ENCODE results near the gene DMPK. TPM values are rescaled to one million over a fixed set of nuclear protein-coding genes. Genes with fewer than 3 reads are reported as not detected.
"Not testable (repeated sequence)": the region's sequence is repeated elsewhere in the genome, so short reads cannot be mapped to it uniquely, and the experiment has no call there.

The DMPK gene
- polyA plus RNA-seq, 1 donor from 2014 or later: 34.3 TPM

- Histone ChIP-seq H3K9me3 (ENCODE audit: low read length) (no peaks in the 10 kb centered on the region), H3F3A (ENCODE audit: insufficient read depth, low read length, poor library complexity, severe bottlenecking) (no peaks in the 10 kb centered on the region), H3K27me3 (ENCODE audit: insufficient read depth, low read depth, low read length) (no peaks in the 10 kb centered on the region), H3K4me3 (ENCODE audit: low read length) (no peak overlapping the region), H3K79me2 (replicated peaks; ENCODE audit: insufficient read depth, low read length) (no peaks in the 10 kb centered on the region), H3K4me2 (ENCODE audit: low read length) (no peak overlapping the region), H3K9me2 (ENCODE audit: insufficient read depth, low read length) (no peaks in the 10 kb centered on the region), H2AFZ (ENCODE audit: low read depth, low read length) (no peak overlapping the region), H3K9ac (ENCODE audit: low read length) (no peak overlapping the region), H3K36me3 (ENCODE audit: insufficient read depth, low read length) (no peaks in the 10 kb centered on the region), H3K27ac (ENCODE audit: low read length) (no peak overlapping the region), H4K20me1 (ENCODE audit: insufficient read depth) (no peaks in the 10 kb centered on the region)
- TF ChIP-seq POLR2AphosphoS5 (IDR thresholded peaks at IDR 0.05): no peak
- no peak for TF ChIP-seq MXI1 (conservative IDR thresholded peaks at IDR 0.05; ENCODE audit: poor library complexity, severe bottlenecking)
- no peak for TF ChIP-seq SMC3 (conservative IDR thresholded peaks at IDR 0.05; ENCODE audit: poor library complexity)
- TF ChIP-seq EZH2 (IDR thresholded peaks at IDR 0.05; ENCODE audit: borderline replicate concordance, insufficient read depth, low read length, poor library complexity, severe bottlenecking): no peak
- TF ChIP-seq CTCF (IDR thresholded peaks at IDR 0.05; ENCODE audit: poor library complexity, severe bottlenecking): no peak
- TF ChIP-seq EP300 (conservative IDR thresholded peaks at IDR 0.05; ENCODE audit: poor library complexity, severe bottlenecking): no peak
- TF ChIP-seq RAD21 (conservative IDR thresholded peaks at IDR 0.05): no peak
- no peak for TF ChIP-seq REST (IDR thresholded peaks at IDR 0.05; ENCODE audit: borderline replicate concordance)
- TF ChIP-seq TAF1 (IDR thresholded peaks at IDR 0.05; ENCODE audit: low read depth): no peak
Measured at GRCh38 chr19:45753548-45753947, 28.7 kb downstream of the DMPK start.

GRCh38 chr19:45752639-45753038, 29.7 kb downstream of the DMPK start:
- no peak for TF ChIP-seq EZH2 (IDR thresholded peaks at IDR 0.05; ENCODE audit: borderline replicate concordance, insufficient read depth, low read length, poor library complexity, severe bottlenecking)
- Histone ChIP-seq H3K27ac (ENCODE audit: low read length) (no peak overlapping the region), H3K4me2 (ENCODE audit: low read length) (no peak overlapping the region), H3K79me2 (replicated peaks; ENCODE audit: insufficient read depth, low read length) (no peaks in the 10 kb centered on the region), H3K27me3 (ENCODE audit: insufficient read depth, low read depth, low read length) (no peaks in the 10 kb centered on the region), H3K9me3 (ENCODE audit: low read length) (no peaks in the 10 kb centered on the region), H3K36me3 (ENCODE audit: insufficient read depth, low read length) (no peaks in the 10 kb centered on the region), H2AFZ (ENCODE audit: low read depth, low read length) (no peak overlapping the region), H4K20me1 (ENCODE audit: insufficient read depth) (no peaks in the 10 kb centered on the region), H3K9ac (ENCODE audit: low read length) (no peak overlapping the region), H3K4me3 (ENCODE audit: low read length) (no peak overlapping the region), H3F3A (ENCODE audit: insufficient read depth, low read length, poor library complexity, severe bottlenecking) (no peaks in the 10 kb centered on the region), H3K9me2 (ENCODE audit: insufficient read depth, low read length) (no peaks in the 10 kb centered on the region)

GRCh38 chr19:45751483-45751882, 30.8 kb downstream of the DMPK start:
- H3K36me3 ChIP-seq (ENCODE audit: insufficient read depth, low read length); H3K9ac ChIP-seq (ENCODE audit: low read length); H3K9me2 ChIP-seq (ENCODE audit: insufficient read depth, low read length); H3F3A ChIP-seq (ENCODE audit: insufficient read depth, low read length, poor library complexity, severe bottlenecking); H4K20me1 ChIP-seq (ENCODE audit: insufficient read depth); H3K79me2 ChIP-seq (replicated peaks; ENCODE audit: insufficient read depth, low read length); H3K27ac ChIP-seq (ENCODE audit: low read length); H2AFZ ChIP-seq (ENCODE audit: low read depth, low read length); H3K4me3 ChIP-seq (ENCODE audit: low read length); H3K4me2 ChIP-seq (ENCODE audit: low read length); H3K27me3 ChIP-seq (ENCODE audit: insufficient read depth, low read depth, low read length); H3K9me3 ChIP-seq (ENCODE audit: low read length): not testable (repeated sequence)

All from neural cell (in vitro differentiated cells).